ENCODE measurements around the gene ZBTB32.

Gene ZBTB32

DNA sequence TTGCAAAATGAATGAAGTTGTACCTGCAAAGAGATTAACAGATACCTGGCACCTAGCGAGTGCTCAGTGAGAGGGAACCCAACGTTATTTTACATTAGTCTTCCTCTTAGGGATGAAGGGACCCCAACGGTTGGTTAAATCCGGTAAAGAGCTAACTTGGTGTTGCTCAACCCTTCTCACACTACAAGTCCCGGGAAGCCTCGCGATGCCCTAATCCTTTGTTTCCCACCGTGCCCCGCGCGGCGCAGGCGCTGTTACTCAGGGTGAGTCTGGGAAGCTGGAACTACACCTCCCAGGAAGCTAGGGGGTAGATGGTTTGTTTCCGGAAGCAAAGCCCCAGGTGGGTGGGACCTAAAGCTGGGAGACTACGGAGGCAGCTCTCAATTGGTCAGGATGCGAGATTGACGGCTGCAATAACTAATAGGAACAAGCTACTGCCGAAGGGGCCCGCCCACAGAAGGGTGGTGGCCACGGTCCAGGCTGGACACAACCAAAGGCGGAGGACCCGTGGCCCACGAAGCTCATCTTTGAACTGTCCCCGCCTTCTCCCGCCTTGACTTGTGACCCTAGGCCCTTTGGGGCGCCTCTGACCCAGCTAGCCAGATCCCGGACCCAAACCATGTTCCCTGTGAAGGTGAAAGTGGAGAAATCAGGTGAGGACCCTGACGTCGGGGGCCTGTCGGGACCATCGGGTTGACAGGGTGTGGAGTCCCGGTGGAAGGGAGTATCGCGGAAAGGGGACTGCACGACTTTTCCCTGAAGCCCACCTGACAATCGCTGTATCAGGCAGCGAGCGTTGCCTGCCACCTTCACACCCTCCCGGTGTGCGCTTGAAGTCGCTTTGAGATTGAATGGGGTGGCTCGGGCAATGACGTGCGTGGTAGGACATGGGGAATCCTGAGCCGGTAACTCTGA is 44.0 kb downstream of the ZBTB32 start, which contains the start of gene LIN37:
Gene LIN37, plus strand, starts transcription at position 471 of the 915 bp plus-strand sequence. Its CDS starts 149 bp downstream, at position 620.
- TF ChIP-seq, protein P1, sequence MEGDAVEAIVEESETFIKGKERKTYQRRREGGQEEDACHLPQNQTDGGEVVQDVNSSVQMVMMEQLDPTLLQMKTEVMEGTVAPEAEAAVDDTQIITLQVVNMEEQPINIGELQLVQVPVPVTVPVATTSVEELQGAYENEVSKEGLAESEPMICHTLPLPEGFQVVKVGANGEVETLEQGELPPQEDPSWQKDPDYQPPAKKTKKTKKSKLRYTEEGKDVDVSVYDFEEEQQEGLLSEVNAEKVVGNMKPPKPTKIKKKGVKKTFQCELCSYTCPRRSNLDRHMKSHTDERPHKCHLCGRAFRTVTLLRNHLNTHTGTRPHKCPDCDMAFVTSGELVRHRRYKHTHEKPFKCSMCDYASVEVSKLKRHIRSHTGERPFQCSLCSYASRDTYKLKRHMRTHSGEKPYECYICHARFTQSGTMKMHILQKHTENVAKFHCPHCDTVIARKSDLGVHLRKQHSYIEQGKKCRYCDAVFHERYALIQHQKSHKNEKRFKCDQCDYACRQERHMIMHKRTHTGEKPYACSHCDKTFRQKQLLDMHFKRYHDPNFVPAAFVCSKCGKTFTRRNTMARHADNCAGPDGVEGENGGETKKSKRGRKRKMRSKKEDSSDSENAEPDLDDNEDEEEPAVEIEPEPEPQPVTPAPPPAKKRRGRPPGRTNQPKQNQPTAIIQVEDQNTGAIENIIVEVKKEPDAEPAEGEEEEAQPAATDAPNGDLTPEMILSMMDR (IDR thresholded peaks at IDR 0.05; ENCODE audit: low read depth, low read length), result no peak
- peak within 1 kb of the TSS; percentile 85 for H3K4me3 ChIP-seq (ENCODE audit: low read depth, low read length)

DNA sequence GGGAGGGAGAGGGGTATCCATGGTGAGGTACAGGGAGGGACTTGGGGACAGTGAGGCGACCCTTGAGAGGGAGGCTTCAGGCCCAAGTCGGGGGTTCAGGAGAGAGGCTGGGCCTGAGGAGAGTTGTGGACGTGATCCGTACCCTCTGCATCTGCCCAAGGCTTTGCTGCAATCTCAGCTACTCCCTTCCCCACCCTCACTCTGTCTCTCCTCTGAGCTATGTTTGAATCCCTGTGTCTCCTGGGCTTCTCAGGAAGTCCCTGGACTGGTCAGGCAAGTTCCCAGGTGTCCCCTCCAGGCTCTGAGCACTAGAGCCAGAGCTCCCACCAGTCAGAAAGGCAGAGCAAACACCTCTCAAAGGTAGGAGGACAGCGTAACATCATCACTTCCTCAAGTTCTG is 45.8 kb downstream of the ZBTB32 start:
- no peak overlapping the region for H3K4me3 ChIP-seq (ENCODE audit: low read depth, low read length)
- TF ChIP-seq, protein P1 (IDR thresholded peaks at IDR 0.05; ENCODE audit: low read depth, low read length), result no peak

DNA sequence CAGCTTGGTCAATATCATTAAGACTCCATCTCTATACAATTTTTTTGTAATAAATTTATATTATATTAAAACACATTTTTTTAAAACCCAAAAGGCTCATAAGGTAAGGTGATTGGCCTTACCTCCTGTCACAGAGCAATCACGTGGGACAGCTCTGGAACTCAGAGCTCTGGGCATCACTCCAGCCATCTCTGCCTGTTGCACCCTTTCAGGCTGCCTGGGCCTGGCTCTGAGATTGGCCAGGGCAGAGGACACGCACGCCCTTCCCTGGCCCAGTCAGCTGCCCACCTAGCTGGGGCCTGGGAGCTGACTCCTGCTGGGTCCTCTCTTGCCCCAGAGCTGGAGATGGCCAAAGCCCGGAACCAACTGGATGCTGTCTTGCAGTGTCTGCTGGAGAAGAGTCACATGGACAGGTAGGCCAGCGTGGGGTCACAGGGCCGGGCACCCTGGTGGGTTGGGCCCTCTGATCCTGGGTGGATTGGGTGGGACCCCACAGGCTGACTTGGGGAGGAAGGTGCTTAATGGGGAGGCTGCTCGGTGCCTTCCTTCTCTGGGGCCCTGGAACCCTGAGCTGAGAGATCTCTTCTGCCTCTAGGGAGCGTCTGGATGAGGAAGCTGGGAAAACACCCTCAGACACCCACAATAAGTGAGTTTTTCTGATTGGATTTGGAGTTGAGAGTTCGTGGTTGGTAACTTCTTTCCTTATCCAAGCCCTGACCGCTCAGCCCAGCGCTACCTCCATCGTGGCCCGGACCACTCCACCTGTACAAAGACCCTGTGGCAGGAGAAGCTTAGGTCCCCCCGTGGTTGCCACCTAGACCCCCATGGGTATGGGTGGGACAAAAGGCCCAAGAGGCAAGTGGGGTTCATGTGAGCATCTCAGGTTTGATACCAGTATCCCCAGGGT is 47.7 kb downstream of the ZBTB32 start:
- TF ChIP-seq, protein P1 (IDR thresholded peaks at IDR 0.05; ENCODE audit: low read depth, low read length), result no peak
- no peak overlapping the region for H3K4me3 ChIP-seq (ENCODE audit: low read depth, low read length)

DNA sequence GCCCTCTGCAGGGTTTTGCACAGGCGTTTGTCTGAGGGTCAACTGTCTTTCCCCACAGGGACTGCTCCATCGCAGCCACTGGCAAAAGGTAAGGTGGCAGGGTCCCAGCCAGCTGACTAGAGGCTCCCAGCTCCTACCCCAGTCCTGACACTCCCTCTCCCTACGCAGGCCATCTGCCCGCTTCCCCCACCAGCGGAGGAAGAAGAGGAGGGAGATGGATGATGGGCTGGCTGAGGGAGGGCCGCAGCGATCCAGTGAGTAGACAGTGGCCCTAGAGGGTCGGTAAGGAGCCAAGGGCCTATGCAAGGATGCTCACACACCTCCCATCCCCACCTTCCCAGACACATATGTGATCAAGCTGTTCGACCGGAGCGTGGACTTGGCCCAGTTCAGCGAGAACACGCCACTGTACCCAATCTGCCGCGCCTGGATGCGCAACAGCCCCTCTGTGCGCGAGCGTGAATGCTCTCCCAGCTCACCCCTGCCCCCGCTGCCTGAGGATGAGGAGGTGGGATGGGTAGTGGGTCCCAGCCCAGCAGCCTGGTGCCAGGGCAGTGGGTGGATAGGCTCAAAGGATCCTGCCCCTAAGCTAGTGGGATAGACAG is 48.5 kb downstream of the ZBTB32 start:
- no peak overlapping the region for H3K4me3 ChIP-seq (ENCODE audit: low read depth, low read length)
- TF ChIP-seq, protein P1 (IDR thresholded peaks at IDR 0.05; ENCODE audit: low read depth, low read length), result no peak

DNA sequence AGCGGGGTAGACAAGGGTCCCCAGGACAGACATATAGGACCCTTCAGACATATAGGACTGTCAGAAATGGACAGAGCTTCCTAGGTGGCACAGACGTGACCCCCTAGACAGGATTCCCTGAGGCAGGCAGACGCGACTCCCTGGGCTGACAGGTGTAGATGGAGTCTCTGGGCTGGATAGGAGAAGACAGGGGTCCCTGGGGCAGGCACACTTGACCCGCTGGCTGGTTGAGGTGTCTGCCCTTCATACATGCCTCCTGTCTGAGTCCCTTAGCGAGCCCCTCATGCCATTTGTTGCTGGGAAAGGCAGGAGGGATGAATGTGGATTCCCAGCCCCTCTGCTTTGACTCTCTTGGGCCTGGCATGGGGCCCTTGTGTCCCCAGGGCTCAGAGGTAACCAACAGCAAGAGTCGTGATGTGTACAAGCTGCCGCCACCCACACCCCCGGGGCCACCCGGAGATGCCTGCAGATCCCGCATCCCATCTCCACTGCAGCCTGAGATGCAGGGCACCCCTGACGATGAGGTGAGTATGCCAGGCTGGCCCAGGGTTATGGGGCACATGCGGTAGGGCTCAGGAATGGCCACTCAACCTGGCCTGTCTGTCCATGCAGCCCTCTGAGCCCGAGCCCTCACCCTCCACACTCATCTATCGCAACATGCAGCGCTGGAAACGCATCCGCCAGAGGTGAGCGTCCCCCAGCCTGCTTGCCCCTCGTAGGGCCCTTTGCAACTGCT is 49.4 kb downstream of the ZBTB32 start:
- TF ChIP-seq, protein P1 (IDR thresholded peaks at IDR 0.05; ENCODE audit: low read depth, low read length), result no peak
- H3K4me3 ChIP-seq (ENCODE audit: low read depth, low read length), result no peak overlapping the region

DNA sequence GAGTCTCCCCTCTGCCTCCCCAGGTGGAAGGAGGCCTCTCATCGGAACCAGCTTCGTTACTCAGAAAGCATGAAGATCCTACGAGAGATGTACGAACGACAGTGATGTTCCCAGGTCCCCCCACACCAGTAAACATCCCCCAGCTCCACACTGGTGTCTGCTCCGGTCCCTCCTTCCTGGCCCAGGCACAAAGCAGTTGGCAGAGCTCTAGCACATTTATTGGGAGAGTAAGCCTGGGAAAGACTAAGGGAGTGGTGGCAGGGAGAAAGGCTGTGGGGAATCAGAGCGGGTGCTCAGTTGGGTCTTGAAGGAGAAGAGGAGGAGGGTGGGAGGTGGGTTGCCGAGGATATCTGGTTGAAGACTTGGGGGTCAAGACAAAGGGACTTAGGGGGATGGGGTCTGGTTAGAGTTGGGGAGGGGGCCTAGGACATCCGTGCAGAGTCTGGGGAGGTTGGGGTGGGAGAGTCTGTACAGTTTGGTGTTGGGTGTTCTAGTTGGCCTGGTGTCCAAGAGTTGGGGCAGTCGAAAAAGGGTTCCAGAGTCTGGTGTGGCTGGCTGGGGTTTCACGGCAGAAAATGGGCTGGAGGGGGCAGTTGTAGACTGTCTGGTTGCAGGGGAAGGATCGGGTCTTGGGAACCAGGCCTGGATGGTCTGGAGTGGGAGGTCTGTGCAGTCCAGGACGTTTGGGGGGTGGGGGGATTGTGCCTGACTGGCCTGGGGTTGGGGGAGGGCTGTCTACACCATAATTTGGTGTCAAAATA is 50.2 kb downstream of the ZBTB32 start:
- TF ChIP-seq, protein P1 (IDR thresholded peaks at IDR 0.05; ENCODE audit: low read depth, low read length), result no peak

More for the DNA sequence above, 50.2 kb downstream of the ZBTB32 start:
- H3K4me3 ChIP-seq (ENCODE audit: low read depth, low read length), result no peak overlapping the region

All from WI38 (cell line).